Measurements from ENCODE around the gene PTPN11. TPM values are rescaled to one million over a fixed set of nuclear protein-coding genes. Genes with fewer than 3 reads are reported as not detected.

PTPN11 gene
- total and polyA plus RNA-seq, 2 donors from 2014 or later, result 20.0 to 105 TPM

DNA sequence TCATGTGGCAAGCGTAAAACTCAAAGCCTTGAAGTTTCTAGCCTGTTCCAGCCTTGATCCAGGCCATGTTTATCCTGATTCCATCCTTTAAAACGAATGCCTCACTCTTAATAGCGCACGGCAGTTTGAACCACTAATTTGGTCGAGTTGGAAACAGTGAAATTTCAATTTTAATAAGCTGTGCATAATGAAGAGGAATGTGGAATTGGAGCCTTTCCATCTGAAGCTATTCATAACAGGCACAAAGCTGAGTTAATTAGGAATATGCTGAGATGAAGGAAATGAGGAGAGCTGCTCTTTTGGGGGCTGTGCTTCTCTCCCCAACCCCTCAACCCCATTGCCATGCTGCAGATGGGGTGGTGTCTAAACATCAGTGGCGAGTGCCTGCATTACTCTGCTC lies 70.7 kb downstream of the PTPN11 start:
- intact Hi-C loops (cut with DNase I), result no loop called here
- TF ChIP-seq, protein P1, sequence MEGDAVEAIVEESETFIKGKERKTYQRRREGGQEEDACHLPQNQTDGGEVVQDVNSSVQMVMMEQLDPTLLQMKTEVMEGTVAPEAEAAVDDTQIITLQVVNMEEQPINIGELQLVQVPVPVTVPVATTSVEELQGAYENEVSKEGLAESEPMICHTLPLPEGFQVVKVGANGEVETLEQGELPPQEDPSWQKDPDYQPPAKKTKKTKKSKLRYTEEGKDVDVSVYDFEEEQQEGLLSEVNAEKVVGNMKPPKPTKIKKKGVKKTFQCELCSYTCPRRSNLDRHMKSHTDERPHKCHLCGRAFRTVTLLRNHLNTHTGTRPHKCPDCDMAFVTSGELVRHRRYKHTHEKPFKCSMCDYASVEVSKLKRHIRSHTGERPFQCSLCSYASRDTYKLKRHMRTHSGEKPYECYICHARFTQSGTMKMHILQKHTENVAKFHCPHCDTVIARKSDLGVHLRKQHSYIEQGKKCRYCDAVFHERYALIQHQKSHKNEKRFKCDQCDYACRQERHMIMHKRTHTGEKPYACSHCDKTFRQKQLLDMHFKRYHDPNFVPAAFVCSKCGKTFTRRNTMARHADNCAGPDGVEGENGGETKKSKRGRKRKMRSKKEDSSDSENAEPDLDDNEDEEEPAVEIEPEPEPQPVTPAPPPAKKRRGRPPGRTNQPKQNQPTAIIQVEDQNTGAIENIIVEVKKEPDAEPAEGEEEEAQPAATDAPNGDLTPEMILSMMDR (IDR thresholded peaks at IDR 0.05; ENCODE audit: borderline replicate concordance, extremely low read depth, insufficient read depth), result no peak
- Histone ChIP-seq H3K9me3 (ENCODE audit: control insufficient read depth in 2 of 3, insufficient read depth in 1 of 3, low read length in 3 of 3) (no peaks in the 10 kb centered on the region), H3K36me3 (ENCODE audit: control insufficient read depth in 2 of 3, insufficient read depth in 3 of 3, low read length in 3 of 3) (peaks cover 0 to 19% (median 19%) of the 10 kb centered on the region in 3 donors), H3K9ac (ENCODE audit: low read length in 3 of 3) (no peak overlapping the region), H3K4me1 (ENCODE audit: control insufficient read depth in 2 of 3, insufficient read depth in 2 of 3, low read depth in 1 of 3, low read length in 3 of 3) (no peaks in the 10 kb centered on the region), H3K4me3 (ENCODE audit: low read length in 3 of 3) (no peak overlapping the region), H3K27ac (ENCODE audit: low read depth in 2 of 2, low read length in 2 of 2) (no peak overlapping the region), H3K27me3 (ENCODE audit: control insufficient read depth, insufficient read depth, low read length) (no peaks in the 10 kb centered on the region)
- no peak for FAIRE-seq
- DNase-seq, result no peak

DNA sequence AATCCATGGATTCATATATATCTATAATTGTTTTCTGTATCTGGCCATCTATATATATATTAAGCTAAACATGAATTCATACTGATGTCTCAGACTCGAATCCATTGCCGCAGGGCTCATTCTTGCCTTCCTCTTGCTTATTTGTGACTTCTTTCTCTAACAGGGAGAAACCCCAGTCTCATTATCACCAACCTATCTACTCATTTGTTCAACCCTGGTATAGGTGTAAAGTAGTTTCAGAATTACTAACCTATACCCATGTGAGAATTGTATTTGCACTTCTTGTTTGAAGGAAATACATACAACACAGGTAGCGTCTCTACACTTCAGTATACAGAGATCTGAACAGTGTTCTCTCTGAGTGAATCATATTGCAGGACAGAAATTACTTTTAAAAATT lies 77.7 kb downstream of the PTPN11 start:
- Histone ChIP-seq H3K27me3 (ENCODE audit: control insufficient read depth, insufficient read depth, low read length) (no peaks in the 10 kb centered on the region), H3K27ac (ENCODE audit: low read depth in 2 of 2, low read length in 2 of 2) (no peak overlapping the region), H3K9me3 (ENCODE audit: control insufficient read depth in 2 of 3, insufficient read depth in 1 of 3, low read length in 3 of 3) (no peaks in the 10 kb centered on the region), H3K9ac (ENCODE audit: low read length in 3 of 3) (no peak overlapping the region), H3K4me3 (ENCODE audit: low read length in 3 of 3) (no peak overlapping the region), H3K36me3 (ENCODE audit: control insufficient read depth in 2 of 3, insufficient read depth in 3 of 3, low read length in 3 of 3) (peaks cover 0 to 7% (median 5%) of the 10 kb centered on the region in 3 donors), H3K4me1 (ENCODE audit: control insufficient read depth in 2 of 3, insufficient read depth in 2 of 3, low read depth in 1 of 3, low read length in 3 of 3) (no peaks in the 10 kb centered on the region)
- intact Hi-C loops (cut with DNase I), result no loop called here
- DNase-seq, result no peak
- TF ChIP-seq, protein P1 (IDR thresholded peaks at IDR 0.05; ENCODE audit: borderline replicate concordance, extremely low read depth, insufficient read depth), result no peak
- no peak for FAIRE-seq

DNA sequence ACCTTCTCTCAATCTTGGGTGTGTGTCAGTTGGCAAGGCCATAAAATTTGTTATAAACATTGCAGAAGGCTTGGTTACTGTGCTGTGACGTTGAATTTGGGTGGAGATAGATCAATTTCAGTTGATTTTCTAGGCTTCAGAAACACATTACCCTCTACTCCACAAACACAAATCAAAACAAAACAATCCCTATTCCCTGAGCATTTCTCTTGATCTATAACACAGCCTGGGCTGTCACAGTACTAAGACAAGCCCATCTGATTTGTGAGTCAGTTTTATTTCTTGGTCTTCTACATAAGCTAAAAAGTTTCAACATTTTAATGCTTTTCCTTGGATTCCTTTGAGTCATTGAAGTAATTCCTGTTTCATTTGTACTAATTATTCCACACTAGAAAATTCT lies 79.8 kb downstream of the PTPN11 start:
- Histone ChIP-seq H3K36me3 (ENCODE audit: control insufficient read depth in 2 of 3, insufficient read depth in 3 of 3, low read length in 3 of 3) (peaks cover 0 to 10% (median 8%) of the 10 kb centered on the region in 3 donors), H3K4me3 (ENCODE audit: low read length in 3 of 3) (no peak overlapping the region), H3K27ac (ENCODE audit: low read depth in 2 of 2, low read length in 2 of 2) (no peak overlapping the region), H3K4me1 (ENCODE audit: control insufficient read depth in 2 of 3, insufficient read depth in 2 of 3, low read depth in 1 of 3, low read length in 3 of 3) (no peaks in the 10 kb centered on the region), H3K9ac (ENCODE audit: low read length in 3 of 3) (no peak overlapping the region), H3K27me3 (ENCODE audit: control insufficient read depth, insufficient read depth, low read length) (no peaks in the 10 kb centered on the region), H3K9me3 (ENCODE audit: control insufficient read depth in 2 of 3, insufficient read depth in 1 of 3, low read length in 3 of 3) (no peaks in the 10 kb centered on the region)
- FAIRE-seq (no peak), DNase-seq (no peak)
- TF ChIP-seq, protein P1 (IDR thresholded peaks at IDR 0.05; ENCODE audit: borderline replicate concordance, extremely low read depth, insufficient read depth), result no peak
- intact Hi-C loops (cut with DNase I), result no loop called here

DNA sequence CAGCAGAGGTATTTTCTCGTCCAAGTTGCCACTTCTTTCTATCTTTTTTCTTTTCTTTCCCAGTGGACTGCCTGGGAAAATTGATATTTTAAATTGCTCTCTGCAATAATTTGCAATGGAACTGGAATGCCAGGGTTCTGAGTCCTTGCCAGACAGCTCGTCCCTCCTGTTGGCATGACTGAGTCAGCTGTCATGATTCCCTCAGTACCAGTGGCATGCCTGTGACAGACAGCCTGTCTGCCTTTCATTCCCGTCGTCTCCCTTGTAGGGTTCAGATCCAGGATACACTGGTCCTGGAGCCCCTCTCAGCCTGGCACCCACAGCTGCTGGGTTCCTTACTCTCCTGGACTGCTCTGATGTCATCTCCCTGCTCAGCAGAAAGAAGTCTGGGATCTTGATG lies 84.8 kb downstream of the PTPN11 start:
- H3K36me3 ChIP-seq (ENCODE audit: control insufficient read depth in 2 of 3, insufficient read depth in 3 of 3, low read length in 3 of 3), result peaks cover 6 to 26% (median 16%) of the 10 kb centered on the region in 3 donors

More for the DNA sequence above, 84.8 kb downstream of the PTPN11 start:
- no peaks in the 10 kb centered on the region for H3K4me1 ChIP-seq (ENCODE audit: control insufficient read depth in 2 of 3, insufficient read depth in 2 of 3, low read depth in 1 of 3, low read length in 3 of 3)
- H3K9ac ChIP-seq (ENCODE audit: low read length in 3 of 3), result no peak overlapping the region
- no peaks in the 10 kb centered on the region for H3K27me3 ChIP-seq (ENCODE audit: control insufficient read depth, insufficient read depth, low read length)
- DNase-seq (no peak), FAIRE-seq (no peak)
- intact Hi-C loops (cut with DNase I), result no loop called here
- TF ChIP-seq, protein P1 (IDR thresholded peaks at IDR 0.05; ENCODE audit: borderline replicate concordance, extremely low read depth, insufficient read depth), result no peak
- no peak overlapping the region for H3K4me3 ChIP-seq (ENCODE audit: low read length in 3 of 3)
- no peak overlapping the region for H3K27ac ChIP-seq (ENCODE audit: low read depth in 2 of 2, low read length in 2 of 2)
- no peaks in the 10 kb centered on the region for H3K9me3 ChIP-seq (ENCODE audit: control insufficient read depth in 2 of 3, insufficient read depth in 1 of 3, low read length in 3 of 3)

Measured in kidney (tissue), 14 donors.